HEK293T (cell line): ENCODE results near the gene DOCK9.

ENCODE experiments used
- BHLHE40 ChIP-seq: fragments of 450-650 bp; IDR thresholded peaks from 2 replicates; pipeline ENCODE4 v1.6.1; 2016; ENCODE audit warnings: mild to moderate bottlenecking, moderate library complexity, borderline replicate concordance
- CTBP1 ChIP-seq: fragments of 450-650 bp; IDR thresholded peaks from 2 replicates; pipeline ENCODE4 v1.6.1; 2016; ENCODE audit warnings: borderline replicate concordance
- FOXK2 ChIP-seq: fragments of 450-650 bp; IDR thresholded peaks from 2 replicates; pipeline ENCODE4 v1.6.1; 2016; ENCODE audit warnings: mild to moderate bottlenecking
- NFRKB ChIP-seq: fragments of 450-650 bp; IDR thresholded peaks from 2 replicates; pipeline ENCODE4 v1.6.1; 2016; ENCODE audit warnings: mild to moderate bottlenecking, moderate library complexity
- PKNOX1 ChIP-seq: fragments of 450-650 bp; IDR thresholded peaks from 2 replicates; pipeline ENCODE4 v1.6.1; 2016
- SP1 ChIP-seq: fragments of 450-650 bp; IDR thresholded peaks from 2 replicates; pipeline ENCODE4 v1.6.1; 2017
- SUZ12 ChIP-seq: fragments of 450-650 bp; IDR thresholded peaks from 2 replicates; pipeline ENCODE4 v1.6.1; 2016; ENCODE audit warnings: mild to moderate bottlenecking
- ZNF384 ChIP-seq: fragments of 450-650 bp; IDR thresholded peaks from 2 replicates; pipeline ENCODE4 v1.6.1; 2016

GRCh38 chr13:98987275-98987674 is 9.4 kb upstream of the DOCK9 start:
- TF ChIP-seq CTBP1 (no peak), SUZ12 (no peak), FOXK2 (no peak), PKNOX1 (no peak), NFRKB (no peak), ZNF384 (no peak), SP1 (no peak), BHLHE40 (no peak)
